Measurements from ENCODE around the gene BRME1. TPM values are rescaled to one million over a fixed set of nuclear protein-coding genes. Genes with fewer than 3 reads are reported as not detected.

BRME1 gene
- polyA plus RNA-seq, 3 donors = 0.05 to 0.28 TPM; not detected in 1

DNA sequence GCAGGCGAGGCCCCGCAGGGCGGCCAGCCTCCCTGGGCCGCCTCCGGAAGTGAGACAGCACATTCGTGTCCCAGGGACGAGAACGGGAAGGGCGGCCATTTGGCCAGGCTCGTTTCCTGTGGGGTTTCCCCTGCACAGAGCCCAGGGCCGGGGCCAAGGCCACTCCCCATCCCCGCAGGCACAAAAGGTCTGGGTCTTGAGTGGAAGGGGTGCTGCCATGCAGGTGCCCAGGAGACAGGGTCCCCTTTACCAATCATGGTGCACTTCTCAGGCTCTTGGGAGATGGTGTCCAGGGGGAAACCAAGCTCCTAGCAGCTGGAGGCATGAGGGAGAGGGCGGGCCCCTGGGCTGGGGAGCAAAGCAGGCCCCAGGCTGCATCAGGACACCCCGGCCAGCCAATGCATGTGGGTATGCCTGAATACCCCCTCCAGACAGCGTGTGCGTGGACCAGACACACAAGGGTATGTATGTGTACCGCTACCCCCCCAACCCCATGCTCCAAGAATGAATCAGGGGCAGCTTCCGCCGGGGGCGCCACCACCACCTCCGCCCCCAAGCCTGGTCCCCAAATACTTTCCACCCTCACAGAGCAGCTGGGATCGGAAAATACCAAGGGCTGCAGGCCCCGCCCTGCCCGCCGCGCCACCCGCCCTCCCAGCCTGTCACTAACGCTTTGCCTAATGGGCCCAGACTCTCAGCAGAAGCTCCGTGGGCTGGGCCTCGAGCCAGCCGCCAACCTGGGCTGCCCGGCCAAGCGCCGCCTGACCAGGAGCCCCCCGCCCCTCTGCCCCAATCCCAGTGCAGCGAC, 66.6 kb downstream of the BRME1 start:
- H3K36me3 Mint-ChIP-seq = peaks cover 19 to 38% of the 10 kb centered on the region in 2 donors
- Histone ChIP-seq H3K36me3 (replicated peaks in 1 of 2; ENCODE audit: control insufficient read depth in 1 of 2, insufficient read depth in 2 of 2, low read length in 2 of 2) (peaks cover 5 to 13% of the 10 kb centered on the region in 2 donors), H3K4me3 (replicated peaks in 1 of 3; ENCODE audit: low read depth in 2 of 3, low read length in 3 of 3) (peak overlapping the region; percentile 69 to 97 (median 90)), H3K27ac (ENCODE audit: low read depth in 1 of 2, low read length in 2 of 2) (peak overlapping the region; percentile 99 to 100), H3K9ac (ENCODE audit: insufficient read depth, low read length, poor library complexity, severe bottlenecking) (peak overlapping the region; percentile 100), H3K27me3 (ENCODE audit: control insufficient read depth in 2 of 2, insufficient read depth in 2 of 2, low read length in 2 of 2) (no peaks in the 10 kb centered on the region), H3K9me3 (replicated peaks in 1 of 2; ENCODE audit: control insufficient read depth in 1 of 2, insufficient read depth in 1 of 2, low read length in 2 of 2) (no peaks in the 10 kb centered on the region), H2AFZ (ENCODE audit: insufficient read depth, low read depth, low read length, poor library complexity, severe bottlenecking) (no peak overlapping the region), H3K4me1 (ENCODE audit: control insufficient read depth in 1 of 2, insufficient read depth in 2 of 2, low read length in 2 of 2) (peaks cover 73 to 74% of the 10 kb centered on the region in 2 donors), H3K79me2 (ENCODE audit: insufficient read depth, low read length) (peaks cover 95% of the 10 kb centered on the region), H4K20me1 (ENCODE audit: insufficient read depth, low read length) (peaks cover 80% of the 10 kb centered on the region), H3K4me2 (replicated peaks; ENCODE audit: extremely low read depth, low read length, poor library complexity, severe bottlenecking) (peak overlapping the region; percentile 96)
- WGBS (ENCODE audit: insufficient coverage) = 2% methylated on average over 21 of the region's 36 CpGs
- TF ChIP-seq, protein P1, sequence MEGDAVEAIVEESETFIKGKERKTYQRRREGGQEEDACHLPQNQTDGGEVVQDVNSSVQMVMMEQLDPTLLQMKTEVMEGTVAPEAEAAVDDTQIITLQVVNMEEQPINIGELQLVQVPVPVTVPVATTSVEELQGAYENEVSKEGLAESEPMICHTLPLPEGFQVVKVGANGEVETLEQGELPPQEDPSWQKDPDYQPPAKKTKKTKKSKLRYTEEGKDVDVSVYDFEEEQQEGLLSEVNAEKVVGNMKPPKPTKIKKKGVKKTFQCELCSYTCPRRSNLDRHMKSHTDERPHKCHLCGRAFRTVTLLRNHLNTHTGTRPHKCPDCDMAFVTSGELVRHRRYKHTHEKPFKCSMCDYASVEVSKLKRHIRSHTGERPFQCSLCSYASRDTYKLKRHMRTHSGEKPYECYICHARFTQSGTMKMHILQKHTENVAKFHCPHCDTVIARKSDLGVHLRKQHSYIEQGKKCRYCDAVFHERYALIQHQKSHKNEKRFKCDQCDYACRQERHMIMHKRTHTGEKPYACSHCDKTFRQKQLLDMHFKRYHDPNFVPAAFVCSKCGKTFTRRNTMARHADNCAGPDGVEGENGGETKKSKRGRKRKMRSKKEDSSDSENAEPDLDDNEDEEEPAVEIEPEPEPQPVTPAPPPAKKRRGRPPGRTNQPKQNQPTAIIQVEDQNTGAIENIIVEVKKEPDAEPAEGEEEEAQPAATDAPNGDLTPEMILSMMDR (IDR thresholded peaks at IDR 0.05) = no peak
- intact Hi-C loops (cut with micrococcal nuclease) = no loop called here
- H3K4me3 Mint-ChIP-seq = peak overlapping the region; percentile 91 to 96
- H3K27me3 Mint-ChIP-seq (ENCODE audit: low read depth in 3 of 3) = peaks cover 0 to 18% (median 6%) of the 10 kb centered on the region in 3 donors
- H3K4me1 Mint-ChIP-seq = peaks cover 51% of the 10 kb centered on the region
- DNase-seq = peak; percentile 92 to 95 (median 94)
- peak overlapping the region; percentile 98 to 100 (median 99) for H3K27ac Mint-ChIP-seq
- H3K9me3 Mint-ChIP-seq = peaks cover 0 to 7% (median 2%) of the 10 kb centered on the region in 7 donors

DNA sequence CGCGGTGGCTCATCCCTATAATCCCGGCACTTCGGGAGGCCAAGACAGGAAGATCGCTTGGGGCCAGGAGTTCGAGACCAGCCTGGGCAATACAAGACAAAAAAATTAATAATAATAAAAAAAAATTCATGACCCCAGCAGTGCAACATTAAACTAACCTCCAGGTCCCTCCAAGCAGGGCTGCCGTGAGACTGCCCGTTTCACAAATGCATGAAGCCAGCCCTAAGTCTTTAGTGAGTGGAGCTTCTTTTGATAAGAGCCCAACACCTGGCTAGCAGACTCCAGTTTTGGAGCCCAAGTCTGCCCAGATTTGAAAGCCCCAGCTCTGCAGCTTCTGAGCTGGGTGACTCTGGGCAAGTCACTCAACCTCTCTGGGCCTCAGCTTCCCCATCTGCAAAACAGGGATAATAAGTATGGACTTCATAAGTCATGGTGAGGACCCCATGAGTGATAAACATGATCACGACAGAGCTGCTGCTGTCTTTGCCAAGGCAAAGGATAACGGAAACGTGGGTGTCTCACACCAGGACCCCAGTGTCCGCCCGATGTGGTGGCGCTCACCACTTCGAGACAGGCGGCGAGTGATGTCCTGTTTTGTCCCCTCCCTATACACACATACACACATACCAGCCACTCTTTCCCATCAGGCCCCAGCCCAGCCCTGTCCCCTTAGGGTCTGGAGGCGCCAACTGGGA, 67.3 kb downstream of the BRME1 start:
- Mint-ChIP-seq H3K4me3 (peak overlapping the region; percentile 91 to 96), H3K9me3 (peaks cover 0 to 7% (median 2%) of the 10 kb centered on the region in 7 donors), H3K36me3 (peaks cover 19 to 43% of the 10 kb centered on the region in 2 donors), H3K27me3 (ENCODE audit: low read depth in 3 of 3) (peaks cover 0 to 18% (median 6%) of the 10 kb centered on the region in 3 donors), H3K4me1 (peaks cover 49% of the 10 kb centered on the region), H3K27ac (peak overlapping the region; percentile 98 to 100 (median 99))
- Histone ChIP-seq H3K27ac (ENCODE audit: low read depth in 1 of 2, low read length in 2 of 2) (peak overlapping the region; percentile 99 to 100), H3K9me3 (replicated peaks in 1 of 2; ENCODE audit: control insufficient read depth in 1 of 2, insufficient read depth in 1 of 2, low read length in 2 of 2) (no peaks in the 10 kb centered on the region), H3K36me3 (replicated peaks in 1 of 2; ENCODE audit: control insufficient read depth in 1 of 2, insufficient read depth in 2 of 2, low read length in 2 of 2) (peaks cover 7 to 16% of the 10 kb centered on the region in 2 donors), H3K79me2 (ENCODE audit: insufficient read depth, low read length) (peaks cover 97% of the 10 kb centered on the region), H4K20me1 (ENCODE audit: insufficient read depth, low read length) (peaks cover 88% of the 10 kb centered on the region), H3K9ac (ENCODE audit: insufficient read depth, low read length, poor library complexity, severe bottlenecking) (peak overlapping the region; percentile 100), H3K4me3 (replicated peaks in 1 of 3; ENCODE audit: low read depth in 2 of 3, low read length in 3 of 3) (peak overlapping the region; percentile 69 to 97 (median 90)), H3K27me3 (ENCODE audit: control insufficient read depth in 2 of 2, insufficient read depth in 2 of 2, low read length in 2 of 2) (no peaks in the 10 kb centered on the region), H3K4me2 (replicated peaks; ENCODE audit: extremely low read depth, low read length, poor library complexity, severe bottlenecking) (peak overlapping the region; percentile 96), H2AFZ (ENCODE audit: insufficient read depth, low read depth, low read length, poor library complexity, severe bottlenecking) (no peak overlapping the region), H3K4me1 (ENCODE audit: control insufficient read depth in 1 of 2, insufficient read depth in 2 of 2, low read length in 2 of 2) (peaks cover 73 to 74% of the 10 kb centered on the region in 2 donors)
- WGBS (ENCODE audit: insufficient coverage) = 7% methylated on average over 10 of the region's 18 CpGs
- TF ChIP-seq, protein P1 (IDR thresholded peaks at IDR 0.05) = no peak
- intact Hi-C loops (cut with micrococcal nuclease) = no loop called here
- DNase-seq = no peak

Measured in CD14-positive monocyte (primary cell).